Astrocyte (in vitro differentiated cells and primary cell): Measurements from ENCODE around the gene PLA2G3.

Source experiments
- EZH2 ChIP-seq: IDR thresholded peaks from 2 replicates; pipeline ENCODE4 v1.6.1; 2012; ENCODE audit warnings: mild to moderate bottlenecking, low read length, inconsistent platforms; ENCODE audit not compliant: insufficient read depth
- TF ChIP-seq, protein P1 (sequence below): IDR thresholded peaks from 2 replicates; pipeline ENCODE4 v1.5.1; 2011; ENCODE audit warnings: low read depth, mild to moderate bottlenecking, inconsistent platforms, low read length, moderate library complexity; ENCODE audit not compliant: insufficient read depth

- TF ChIP-seq, protein P1, sequence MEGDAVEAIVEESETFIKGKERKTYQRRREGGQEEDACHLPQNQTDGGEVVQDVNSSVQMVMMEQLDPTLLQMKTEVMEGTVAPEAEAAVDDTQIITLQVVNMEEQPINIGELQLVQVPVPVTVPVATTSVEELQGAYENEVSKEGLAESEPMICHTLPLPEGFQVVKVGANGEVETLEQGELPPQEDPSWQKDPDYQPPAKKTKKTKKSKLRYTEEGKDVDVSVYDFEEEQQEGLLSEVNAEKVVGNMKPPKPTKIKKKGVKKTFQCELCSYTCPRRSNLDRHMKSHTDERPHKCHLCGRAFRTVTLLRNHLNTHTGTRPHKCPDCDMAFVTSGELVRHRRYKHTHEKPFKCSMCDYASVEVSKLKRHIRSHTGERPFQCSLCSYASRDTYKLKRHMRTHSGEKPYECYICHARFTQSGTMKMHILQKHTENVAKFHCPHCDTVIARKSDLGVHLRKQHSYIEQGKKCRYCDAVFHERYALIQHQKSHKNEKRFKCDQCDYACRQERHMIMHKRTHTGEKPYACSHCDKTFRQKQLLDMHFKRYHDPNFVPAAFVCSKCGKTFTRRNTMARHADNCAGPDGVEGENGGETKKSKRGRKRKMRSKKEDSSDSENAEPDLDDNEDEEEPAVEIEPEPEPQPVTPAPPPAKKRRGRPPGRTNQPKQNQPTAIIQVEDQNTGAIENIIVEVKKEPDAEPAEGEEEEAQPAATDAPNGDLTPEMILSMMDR, result no peak
- TF ChIP-seq EZH2, result no peak
Measured at GRCh38 chr22:31178859-31179258, 38.6 kb upstream of the PLA2G3 start.
